ENCODE results near the gene TMPRSS6. TPM values are rescaled to one million over a fixed set of nuclear protein-coding genes. Genes with fewer than 3 reads are reported as not detected.

The TMPRSS6 gene
- total and polyA plus RNA-seq, 2 donors = 0.57 to 1.8 TPM

DNA sequence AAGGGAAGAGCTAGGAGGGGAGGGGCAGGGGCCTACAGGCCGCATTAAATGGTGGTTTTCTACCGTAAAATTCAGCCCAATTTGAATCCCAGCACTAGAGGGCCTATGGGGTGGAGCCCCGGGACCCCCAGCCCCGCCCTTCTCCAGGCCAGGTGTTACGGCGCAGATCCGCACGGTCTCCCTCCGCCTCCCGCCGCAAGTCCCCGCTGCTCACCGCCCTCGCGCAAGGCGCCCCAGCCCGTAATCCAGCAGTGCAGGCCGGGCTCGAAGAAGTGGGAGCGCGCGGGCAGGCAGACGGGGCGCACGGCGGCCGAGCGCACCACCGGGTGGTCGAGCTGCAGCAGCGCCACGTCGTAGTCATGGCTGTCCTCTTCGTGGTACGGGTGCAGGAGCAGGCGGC lies 40.7 kb downstream of the TMPRSS6 start:
- peaks cover 0 to 1% of the 10 kb centered on the region in 2 donors for H3K9me3 ChIP-seq (ENCODE audit: control insufficient read depth in 2 of 2, insufficient read depth in 1 of 2, low read length in 1 of 2)
- peaks cover 14 to 24% of the 10 kb centered on the region in 2 donors for H3K4me1 ChIP-seq (ENCODE audit: control insufficient read depth in 2 of 2, insufficient read depth in 2 of 2, low read length in 2 of 2)
- H3K27ac ChIP-seq (ENCODE audit: low read depth in 1 of 2, low read length in 1 of 2) = no peak overlapping the region
- no peaks in the 10 kb centered on the region for H3K36me3 ChIP-seq (ENCODE audit: control insufficient read depth in 2 of 2, insufficient read depth in 2 of 2, low read length in 1 of 2)
- WGBS = 5% methylated on average over 36 of the region's 36 CpGs
- H3K4me3 ChIP-seq (ENCODE audit: low read length in 2 of 2) = no peak overlapping the region
- DNase-seq (ENCODE audit: low read depth in 6 of 9, low spot score in 9 of 9) = peak in 1 of 9 donors; percentile 52
- H3K27me3 ChIP-seq (ENCODE audit: control insufficient read depth in 2 of 2, insufficient read depth in 1 of 2, low read length in 1 of 2) = peaks cover 7 to 40% of the 10 kb centered on the region in 2 donors

DNA sequence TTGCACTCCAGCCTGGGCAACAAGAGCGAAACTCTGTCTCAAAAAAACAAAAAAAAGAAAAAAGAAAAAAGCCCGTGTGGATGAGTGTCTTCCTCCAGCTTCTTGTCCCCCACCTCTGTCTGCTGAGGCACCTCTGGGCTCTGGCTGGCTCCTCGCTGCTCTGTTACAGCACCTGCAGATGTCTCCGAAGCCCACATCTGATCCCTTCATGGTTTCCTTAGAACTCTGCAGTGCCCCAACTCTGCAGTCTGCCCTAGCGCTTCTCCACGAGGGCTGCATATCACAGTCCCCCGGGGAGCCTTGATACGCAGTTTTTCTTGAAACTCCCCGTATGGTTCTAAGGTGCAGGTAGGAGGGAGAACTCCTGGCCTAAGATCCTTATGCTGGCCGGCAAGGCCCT lies 42.1 kb downstream of the TMPRSS6 start:
- no peak overlapping the region for H3K4me3 ChIP-seq (ENCODE audit: low read length in 2 of 2)
- peaks cover 7 to 40% of the 10 kb centered on the region in 2 donors for H3K27me3 ChIP-seq (ENCODE audit: control insufficient read depth in 2 of 2, insufficient read depth in 1 of 2, low read length in 1 of 2)
- peaks cover 14 to 24% of the 10 kb centered on the region in 2 donors for H3K4me1 ChIP-seq (ENCODE audit: control insufficient read depth in 2 of 2, insufficient read depth in 2 of 2, low read length in 2 of 2)
- H3K27ac ChIP-seq (ENCODE audit: low read depth in 1 of 2, low read length in 1 of 2) = peak overlapping the region in 1 of 2 donors; percentile 69
- peak in 4 of 9 donors; percentile 62 to 83 (median 64) for DNase-seq (ENCODE audit: low read depth in 6 of 9, low spot score in 9 of 9)
- H3K9me3 ChIP-seq (ENCODE audit: control insufficient read depth in 2 of 2, insufficient read depth in 1 of 2, low read length in 1 of 2) = no peaks in the 10 kb centered on the region
- peaks cover 0 to 3% of the 10 kb centered on the region in 2 donors for H3K36me3 ChIP-seq (ENCODE audit: control insufficient read depth in 2 of 2, insufficient read depth in 2 of 2, low read length in 1 of 2)
- 25% methylated on average over 10 of the region's 10 CpGs for WGBS

DNA sequence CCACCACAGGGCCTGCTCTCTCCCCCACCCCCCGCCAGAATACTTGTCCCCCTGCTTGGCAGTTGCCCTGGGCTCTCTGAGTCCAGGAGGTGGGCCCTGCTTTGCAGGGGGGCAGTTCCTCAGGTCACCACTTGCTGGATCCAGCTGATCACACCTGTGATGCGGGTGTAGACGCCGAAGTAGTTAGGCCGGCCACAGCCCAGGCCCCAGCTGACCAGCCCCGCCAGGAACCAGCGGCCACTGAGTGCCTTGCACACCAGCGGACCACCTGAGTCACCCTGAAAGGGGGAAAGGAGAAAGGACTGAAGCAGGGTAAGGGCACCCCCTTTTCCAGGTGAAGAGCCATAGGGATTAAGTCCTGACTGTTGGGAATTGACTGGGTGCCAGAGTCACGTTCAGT lies 43.6 kb downstream of the TMPRSS6 start:
- H3K36me3 ChIP-seq (ENCODE audit: control insufficient read depth in 2 of 2, insufficient read depth in 2 of 2, low read length in 1 of 2) = peaks cover 0 to 3% of the 10 kb centered on the region in 2 donors
- peaks cover 7 to 36% of the 10 kb centered on the region in 2 donors for H3K27me3 ChIP-seq (ENCODE audit: control insufficient read depth in 2 of 2, insufficient read depth in 1 of 2, low read length in 1 of 2)
- H3K4me3 ChIP-seq (ENCODE audit: low read length in 2 of 2) = no peak overlapping the region

DNA sequence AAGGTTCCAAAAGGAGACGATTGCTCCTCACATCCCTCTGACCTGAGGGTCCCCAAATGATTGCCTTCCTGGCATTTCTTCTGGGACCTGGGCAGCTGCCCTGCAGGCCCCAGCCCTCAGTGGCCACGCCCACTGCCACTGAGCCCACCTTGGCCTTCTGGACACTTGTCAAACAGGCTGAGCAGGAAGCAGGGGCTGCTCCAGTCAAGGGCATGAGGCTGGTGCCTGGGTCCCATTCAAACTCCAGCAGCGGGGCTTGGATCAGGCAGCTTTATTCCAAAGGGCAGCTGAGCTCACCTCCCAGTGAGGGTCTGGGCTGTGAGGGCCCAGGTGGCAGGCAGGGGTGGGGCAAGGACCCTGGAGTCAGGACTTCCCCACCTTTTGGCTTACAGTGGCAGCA lies 44.3 kb downstream of the TMPRSS6 start:
- Histone ChIP-seq H3K27ac (ENCODE audit: low read depth in 1 of 2, low read length in 1 of 2) (no peak overlapping the region), H3K27me3 (ENCODE audit: control insufficient read depth in 2 of 2, insufficient read depth in 1 of 2, low read length in 1 of 2) (peaks cover 6 to 28% of the 10 kb centered on the region in 2 donors), H3K36me3 (ENCODE audit: control insufficient read depth in 2 of 2, insufficient read depth in 2 of 2, low read length in 1 of 2) (peaks cover 0 to 3% of the 10 kb centered on the region in 2 donors), H3K9me3 (ENCODE audit: control insufficient read depth in 2 of 2, insufficient read depth in 1 of 2, low read length in 1 of 2) (no peaks in the 10 kb centered on the region), H3K4me1 (ENCODE audit: control insufficient read depth in 2 of 2, insufficient read depth in 2 of 2, low read length in 2 of 2) (peaks cover 14 to 30% of the 10 kb centered on the region in 2 donors), H3K4me3 (ENCODE audit: low read length in 2 of 2) (no peak overlapping the region)
- over 99% methylated on average over 3 of the region's 3 CpGs for WGBS
- no peak for DNase-seq (ENCODE audit: low read depth in 6 of 9, low spot score in 9 of 9)

More for the DNA sequence above, 43.6 kb downstream of the TMPRSS6 start:
- DNase-seq (ENCODE audit: low read depth in 6 of 9, low spot score in 9 of 9) = no peak
- Histone ChIP-seq H3K9me3 (ENCODE audit: control insufficient read depth in 2 of 2, insufficient read depth in 1 of 2, low read length in 1 of 2) (no peaks in the 10 kb centered on the region), H3K27ac (ENCODE audit: low read depth in 1 of 2, low read length in 1 of 2) (no peak overlapping the region), H3K4me1 (ENCODE audit: control insufficient read depth in 2 of 2, insufficient read depth in 2 of 2, low read length in 2 of 2) (peaks cover 14 to 24% of the 10 kb centered on the region in 2 donors)
- WGBS = 96% methylated on average over 9 of the region's 9 CpGs

DNA sequence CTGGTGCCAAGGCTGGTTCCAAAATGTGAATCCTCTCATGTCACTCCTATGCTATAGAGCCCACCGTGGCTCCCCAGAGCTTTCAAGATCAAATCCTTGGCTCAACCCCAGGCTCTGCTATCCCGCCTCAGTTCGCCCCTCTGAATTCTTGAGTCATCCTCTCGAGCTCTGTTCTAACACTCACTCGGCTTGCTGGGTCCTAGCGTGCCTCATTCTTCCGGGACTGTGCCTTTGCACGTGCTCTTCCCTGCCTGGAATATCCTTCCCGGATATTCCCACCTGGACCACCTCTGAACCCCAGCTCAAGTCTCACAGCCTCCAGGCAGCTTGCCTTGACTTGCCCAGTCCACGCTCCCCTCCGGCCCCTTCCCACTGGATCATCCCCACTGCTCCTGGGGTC lies 45.0 kb downstream of the TMPRSS6 start:
- peaks cover 3 to 22% of the 10 kb centered on the region in 2 donors for H3K27me3 ChIP-seq (ENCODE audit: control insufficient read depth in 2 of 2, insufficient read depth in 1 of 2, low read length in 1 of 2)

DNA sequence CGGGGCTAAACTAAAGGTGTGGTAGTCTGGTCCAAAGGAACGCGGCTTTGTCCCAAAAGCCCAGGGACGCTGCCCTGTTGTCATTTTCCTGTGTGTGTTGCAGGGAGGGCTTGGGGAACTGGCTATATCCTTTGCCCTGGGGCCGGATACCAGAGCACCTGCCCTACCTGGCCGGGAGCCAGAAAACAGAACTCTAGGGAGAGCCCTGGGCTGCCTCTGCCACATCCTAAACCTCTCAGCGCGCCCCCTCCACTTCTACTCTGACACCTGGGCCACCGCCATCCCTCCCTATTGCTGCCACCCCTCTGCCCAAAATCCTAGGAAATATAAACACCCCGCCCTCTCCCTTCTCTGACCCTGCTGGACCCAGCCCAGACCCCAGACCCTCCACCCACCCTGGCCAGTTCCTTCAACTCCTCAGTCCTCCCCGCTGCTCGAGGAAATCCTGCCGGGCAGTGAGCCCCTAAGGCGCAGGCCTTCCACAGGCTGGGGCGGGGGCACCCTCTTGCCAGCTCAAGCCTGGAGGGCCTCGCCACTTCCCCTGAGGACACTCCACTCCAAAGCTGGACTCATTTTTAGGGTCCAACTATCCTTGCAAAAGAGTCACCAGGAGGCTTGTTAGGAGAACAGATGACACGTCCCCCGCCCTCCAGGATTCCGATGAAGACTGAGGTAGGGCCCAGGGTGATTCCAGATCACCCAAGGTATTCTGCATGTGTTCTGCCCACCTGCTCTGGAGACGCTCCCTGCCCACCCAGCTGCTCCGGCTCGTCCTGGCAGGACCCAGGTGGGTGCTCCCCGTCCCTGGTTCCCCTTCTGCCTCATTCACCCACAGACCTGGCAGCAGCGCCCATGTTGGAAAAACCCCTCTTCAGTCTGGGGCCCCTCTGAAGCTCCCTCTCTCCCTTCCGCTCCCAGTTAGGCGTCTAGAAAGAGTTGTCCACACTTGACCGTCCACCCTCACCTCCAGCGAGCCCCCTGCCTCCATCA lies 45.8 kb downstream of the TMPRSS6 start:
- no peak for DNase-seq (ENCODE audit: low read depth in 6 of 9, low spot score in 9 of 9)
- Histone ChIP-seq H3K36me3 (ENCODE audit: control insufficient read depth in 2 of 2, insufficient read depth in 2 of 2, low read length in 1 of 2) (peaks cover 3 to 11% of the 10 kb centered on the region in 2 donors), H3K9me3 (ENCODE audit: control insufficient read depth in 2 of 2, insufficient read depth in 1 of 2, low read length in 1 of 2) (no peaks in the 10 kb centered on the region), H3K27me3 (ENCODE audit: control insufficient read depth in 2 of 2, insufficient read depth in 1 of 2, low read length in 1 of 2) (peaks cover 0 to 14% of the 10 kb centered on the region in 2 donors), H3K4me3 (ENCODE audit: low read length in 2 of 2) (no peak overlapping the region), H3K4me1 (ENCODE audit: control insufficient read depth in 2 of 2, insufficient read depth in 2 of 2, low read length in 2 of 2) (peaks cover 10 to 32% of the 10 kb centered on the region in 2 donors), H3K27ac (ENCODE audit: low read depth in 1 of 2, low read length in 1 of 2) (no peak overlapping the region)
- whole genome bisulfite sequencing = 79% methylated on average over 28 of the region's 28 CpGs

More for the DNA sequence above, 45.0 kb downstream of the TMPRSS6 start:
- peaks cover 2 to 7% of the 10 kb centered on the region in 2 donors for H3K36me3 ChIP-seq (ENCODE audit: control insufficient read depth in 2 of 2, insufficient read depth in 2 of 2, low read length in 1 of 2)
- no peak overlapping the region for H3K27ac ChIP-seq (ENCODE audit: low read depth in 1 of 2, low read length in 1 of 2)
- H3K4me3 ChIP-seq (ENCODE audit: low read length in 2 of 2) = no peak overlapping the region
- H3K4me1 ChIP-seq (ENCODE audit: control insufficient read depth in 2 of 2, insufficient read depth in 2 of 2, low read length in 2 of 2) = peaks cover 14 to 36% of the 10 kb centered on the region in 2 donors
- H3K9me3 ChIP-seq (ENCODE audit: control insufficient read depth in 2 of 2, insufficient read depth in 1 of 2, low read length in 1 of 2) = no peaks in the 10 kb centered on the region
- 97% methylated on average over 11 of the region's 11 CpGs for WGBS
- DNase-seq (ENCODE audit: low read depth in 6 of 9, low spot score in 9 of 9) = no peak

DNA sequence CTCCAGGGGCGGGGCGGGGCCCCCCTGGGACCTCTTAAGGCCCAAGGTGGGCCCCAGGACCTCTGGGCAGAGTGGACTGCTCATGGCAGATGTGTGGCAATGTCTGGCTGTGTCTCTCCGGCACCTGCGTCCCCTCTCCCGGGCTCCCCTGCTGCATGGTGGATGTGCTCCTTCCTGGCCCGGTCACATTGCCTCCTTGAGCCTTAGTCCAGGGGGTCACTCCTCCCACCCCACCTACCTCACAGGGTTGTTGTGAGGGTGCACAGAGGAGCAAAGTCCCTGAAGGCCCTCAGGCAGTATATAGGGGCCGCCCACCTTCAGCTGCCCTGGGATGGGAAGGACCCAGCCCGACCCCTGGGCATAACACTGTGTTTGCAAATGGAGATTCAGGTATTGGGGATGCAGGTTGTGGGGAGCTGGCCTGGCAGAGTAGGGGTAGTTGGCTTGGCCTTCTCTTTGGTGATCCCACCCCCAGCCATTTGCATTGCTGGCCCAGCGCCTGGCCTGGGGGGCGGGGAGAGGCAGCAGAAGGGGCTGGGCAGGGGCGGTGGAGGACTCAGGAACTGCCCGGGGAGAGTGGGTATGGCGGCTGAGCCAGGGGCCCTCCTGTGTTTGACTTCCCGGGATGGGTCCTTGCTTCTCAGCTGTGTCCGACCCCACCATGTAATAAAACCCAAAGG lies 46.7 kb downstream of the TMPRSS6 start:
- no peak for DNase-seq (ENCODE audit: low read depth in 6 of 9, low spot score in 9 of 9)
- no peak overlapping the region for H3K27ac ChIP-seq (ENCODE audit: low read depth in 1 of 2, low read length in 1 of 2)
- H3K4me1 ChIP-seq (ENCODE audit: control insufficient read depth in 2 of 2, insufficient read depth in 2 of 2, low read length in 2 of 2) = peaks cover 4 to 23% of the 10 kb centered on the region in 2 donors
- H3K27me3 ChIP-seq (ENCODE audit: control insufficient read depth in 2 of 2, insufficient read depth in 1 of 2, low read length in 1 of 2) = peaks cover 0 to 5% of the 10 kb centered on the region in 2 donors
- WGBS = 92% methylated on average over 15 of the region's 15 CpGs
- H3K36me3 ChIP-seq (ENCODE audit: control insufficient read depth in 2 of 2, insufficient read depth in 2 of 2, low read length in 1 of 2) = peaks cover 3 to 15% of the 10 kb centered on the region in 2 donors
- no peak overlapping the region for H3K4me3 ChIP-seq (ENCODE audit: low read length in 2 of 2)
- H3K9me3 ChIP-seq (ENCODE audit: control insufficient read depth in 2 of 2, insufficient read depth in 1 of 2, low read length in 1 of 2) = no peaks in the 10 kb centered on the region

DNA sequence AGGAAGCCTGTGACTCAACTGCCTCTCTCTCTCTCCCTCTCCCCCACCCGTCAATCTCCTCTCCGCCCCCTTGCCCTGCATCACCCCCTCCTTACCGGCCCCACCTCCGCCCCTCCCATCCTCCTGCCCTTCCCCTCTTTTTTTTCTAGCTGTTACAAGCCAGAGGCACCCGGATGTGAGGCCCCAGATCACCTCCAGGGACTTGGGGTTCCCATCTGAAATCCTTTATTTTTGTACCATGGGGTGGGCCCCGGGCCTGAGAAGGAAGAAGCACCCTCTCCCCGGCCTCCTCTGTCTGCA lies 47.2 kb downstream of the TMPRSS6 start:
- WGBS = 78% methylated on average over 7 of the region's 7 CpGs
- peaks cover 7 to 19% of the 10 kb centered on the region in 2 donors for H3K36me3 ChIP-seq (ENCODE audit: control insufficient read depth in 2 of 2, insufficient read depth in 2 of 2, low read length in 1 of 2)
- no peak for DNase-seq (ENCODE audit: low read depth in 6 of 9, low spot score in 9 of 9)
- H3K4me1 ChIP-seq (ENCODE audit: control insufficient read depth in 2 of 2, insufficient read depth in 2 of 2, low read length in 2 of 2) = peaks cover 0 to 19% of the 10 kb centered on the region in 2 donors
- H3K4me3 ChIP-seq (ENCODE audit: low read length in 2 of 2) = no peak overlapping the region
- H3K27me3 ChIP-seq (ENCODE audit: control insufficient read depth in 2 of 2, insufficient read depth in 1 of 2, low read length in 1 of 2) = peaks cover 0 to under 1% of the 10 kb centered on the region in 2 donors
- H3K27ac ChIP-seq (ENCODE audit: low read depth in 1 of 2, low read length in 1 of 2) = no peak overlapping the region
- H3K9me3 ChIP-seq (ENCODE audit: control insufficient read depth in 2 of 2, insufficient read depth in 1 of 2, low read length in 1 of 2) = no peaks in the 10 kb centered on the region
